ENCODE data around the gene DRG2.

The DRG2 gene

DNA sequence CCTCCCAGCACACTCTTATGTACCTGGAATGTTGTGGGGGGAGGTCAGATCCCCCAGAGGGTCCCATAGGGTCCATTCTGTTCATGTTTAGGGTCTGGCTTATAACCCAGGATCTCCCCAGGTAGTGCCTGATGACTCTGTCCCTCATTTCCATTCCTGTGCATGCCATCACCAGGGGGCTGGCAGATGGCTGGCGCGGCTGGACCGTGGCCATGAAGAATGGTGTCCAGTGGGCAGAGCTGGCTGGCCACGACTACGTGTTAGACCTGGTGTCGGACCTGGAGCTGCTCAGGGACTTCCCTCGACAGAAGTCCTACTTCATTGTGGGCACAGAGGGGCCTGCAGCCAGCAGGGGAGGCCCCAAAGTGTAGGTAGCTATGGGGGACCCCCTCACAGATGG, 60.8 kb downstream of the DRG2 start:
- no peak overlapping the region for H3K4me3 ChIP-seq (ENCODE audit: low read depth, low read length)
- DNase-seq (ENCODE audit: low read depth): no peak
- TF ChIP-seq, protein P1, sequence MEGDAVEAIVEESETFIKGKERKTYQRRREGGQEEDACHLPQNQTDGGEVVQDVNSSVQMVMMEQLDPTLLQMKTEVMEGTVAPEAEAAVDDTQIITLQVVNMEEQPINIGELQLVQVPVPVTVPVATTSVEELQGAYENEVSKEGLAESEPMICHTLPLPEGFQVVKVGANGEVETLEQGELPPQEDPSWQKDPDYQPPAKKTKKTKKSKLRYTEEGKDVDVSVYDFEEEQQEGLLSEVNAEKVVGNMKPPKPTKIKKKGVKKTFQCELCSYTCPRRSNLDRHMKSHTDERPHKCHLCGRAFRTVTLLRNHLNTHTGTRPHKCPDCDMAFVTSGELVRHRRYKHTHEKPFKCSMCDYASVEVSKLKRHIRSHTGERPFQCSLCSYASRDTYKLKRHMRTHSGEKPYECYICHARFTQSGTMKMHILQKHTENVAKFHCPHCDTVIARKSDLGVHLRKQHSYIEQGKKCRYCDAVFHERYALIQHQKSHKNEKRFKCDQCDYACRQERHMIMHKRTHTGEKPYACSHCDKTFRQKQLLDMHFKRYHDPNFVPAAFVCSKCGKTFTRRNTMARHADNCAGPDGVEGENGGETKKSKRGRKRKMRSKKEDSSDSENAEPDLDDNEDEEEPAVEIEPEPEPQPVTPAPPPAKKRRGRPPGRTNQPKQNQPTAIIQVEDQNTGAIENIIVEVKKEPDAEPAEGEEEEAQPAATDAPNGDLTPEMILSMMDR (IDR thresholded peaks at IDR 0.05; ENCODE audit: low read depth, low read length, missing control alignments): no peak
- in situ Hi-C loops (cut with HindIII; ENCODE audit: low sequenced_read_pairs): no loop called here

DNA sequence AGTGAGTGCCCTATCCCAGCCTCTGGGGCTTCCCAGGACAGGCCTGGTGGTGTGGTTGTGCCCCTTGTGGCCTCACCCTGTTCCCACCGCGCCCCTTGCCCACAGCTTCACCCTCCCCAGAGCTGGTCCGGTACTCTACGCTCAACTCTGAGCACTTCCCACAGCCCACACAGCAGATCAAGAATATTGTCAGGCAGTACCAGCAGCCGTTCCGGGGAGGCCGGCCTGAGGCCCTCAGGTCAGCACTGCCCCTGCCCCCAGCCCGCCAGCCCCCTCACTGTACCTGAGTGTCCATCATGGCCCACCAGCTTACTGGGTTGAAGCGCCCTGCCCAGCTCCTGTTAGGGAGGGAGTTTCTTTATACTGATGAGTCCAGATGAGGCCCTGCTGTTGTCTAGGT, 63.5 kb downstream of the DRG2 start:
- TF ChIP-seq, protein P1 (IDR thresholded peaks at IDR 0.05; ENCODE audit: low read depth, low read length, missing control alignments): no peak
- H3K4me3 ChIP-seq (ENCODE audit: low read depth, low read length): no peak overlapping the region
- in situ Hi-C loops (cut with HindIII; ENCODE audit: low sequenced_read_pairs): no loop called here
- DNase-seq (ENCODE audit: low read depth): no peak

DNA sequence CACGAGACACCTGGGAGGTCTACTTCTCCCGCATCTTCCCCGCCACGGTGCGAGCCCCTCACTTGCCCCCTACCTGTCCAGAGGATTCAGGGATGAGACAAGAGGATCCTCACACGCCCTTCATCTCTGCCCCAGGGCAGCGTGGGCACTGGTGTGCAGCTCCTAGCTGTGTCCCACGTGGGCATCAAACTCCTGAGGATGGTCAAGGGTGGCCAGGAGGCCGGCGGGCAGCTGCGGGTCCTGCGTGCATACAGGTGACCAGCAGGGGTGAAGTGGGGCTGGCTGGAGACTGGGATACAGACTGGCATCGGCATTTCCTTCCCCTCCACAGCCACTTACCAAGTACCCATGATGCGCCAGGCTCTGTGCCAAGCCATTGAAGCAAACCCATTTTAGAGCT, 67.4 kb downstream of the DRG2 start:
- TF ChIP-seq, protein P1 (IDR thresholded peaks at IDR 0.05; ENCODE audit: low read depth, low read length, missing control alignments): no peak
- no peak for DNase-seq (ENCODE audit: low read depth)
- in situ Hi-C loops (cut with HindIII; ENCODE audit: low sequenced_read_pairs): no loop called here
- no peak overlapping the region for H3K4me3 ChIP-seq (ENCODE audit: low read depth, low read length)

DNA sequence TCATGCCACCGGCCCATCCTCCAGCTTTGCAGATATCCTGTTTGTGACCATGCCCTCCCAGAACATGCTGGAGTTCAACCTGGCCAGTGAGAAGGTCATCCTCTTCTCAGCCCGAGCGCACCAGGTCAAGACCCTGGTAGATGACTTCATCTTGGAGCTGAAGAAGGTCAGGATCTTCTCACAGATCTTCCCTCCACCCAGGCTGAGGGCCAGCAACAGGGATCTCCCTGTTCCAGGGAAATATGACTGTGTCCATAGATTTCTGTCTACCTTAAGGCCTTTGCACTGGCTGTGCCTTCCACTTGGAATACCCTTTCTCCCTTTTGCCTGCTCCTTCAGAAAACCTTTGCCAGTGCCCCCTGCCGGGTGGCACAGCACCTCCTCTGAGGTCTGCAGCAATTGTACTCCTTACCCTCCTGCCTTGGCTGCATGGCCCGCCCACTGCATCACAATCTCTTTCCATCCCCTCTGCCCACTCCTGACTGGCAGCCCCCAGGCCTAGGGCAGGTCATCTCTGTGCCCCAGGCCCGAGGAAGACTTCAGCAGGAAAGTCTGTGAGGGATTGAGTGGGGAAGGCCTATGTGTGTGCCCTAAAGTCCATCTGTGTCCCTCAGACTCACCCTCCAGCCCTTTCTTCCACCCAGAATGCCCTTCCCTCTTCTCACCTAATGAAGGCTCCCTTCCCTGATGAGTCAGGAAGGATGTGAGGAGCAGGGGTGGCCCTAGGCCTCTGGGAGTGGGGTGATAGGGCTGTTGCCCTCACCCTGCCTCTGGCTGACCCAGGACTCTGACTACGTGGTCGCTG, 68.6 kb downstream of the DRG2 start:
- in situ Hi-C loops (cut with HindIII; ENCODE audit: low sequenced_read_pairs): no loop called here
- TF ChIP-seq, protein P1 (IDR thresholded peaks at IDR 0.05; ENCODE audit: low read depth, low read length, missing control alignments): no peak
- DNase-seq (ENCODE audit: low read depth): no peak
- H3K4me3 ChIP-seq (ENCODE audit: low read depth, low read length): no peak overlapping the region

DNA sequence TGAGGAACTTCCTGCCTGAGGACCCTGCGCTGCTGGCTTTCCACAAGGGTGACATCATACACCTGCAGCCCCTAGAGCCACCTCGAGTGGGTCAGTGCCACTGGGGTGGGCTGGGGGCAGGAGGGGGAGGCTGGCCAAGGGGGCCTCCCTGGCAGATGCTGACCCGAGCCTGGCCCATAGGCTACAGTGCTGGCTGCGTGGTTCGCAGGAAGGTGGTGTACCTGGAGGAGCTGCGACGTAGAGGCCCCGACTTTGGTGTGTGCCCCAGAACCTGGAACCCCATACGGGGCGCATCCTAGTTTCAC, 69.2 kb downstream of the DRG2 start:
- H3K4me3 ChIP-seq (ENCODE audit: low read depth, low read length): no peak overlapping the region
- in situ Hi-C loops (cut with HindIII; ENCODE audit: low sequenced_read_pairs): no loop called here
- DNase-seq (ENCODE audit: low read depth): no peak
- TF ChIP-seq, protein P1 (IDR thresholded peaks at IDR 0.05; ENCODE audit: low read depth, low read length, missing control alignments): no peak
